Measurements from ENCODE around the gene HIRA. TPM values are rescaled to one million over a fixed set of nuclear protein-coding genes. Genes with fewer than 3 reads are reported as not detected.
A peak's percentile ranks its signal among the peaks of the same experiment; 100 is the strongest.

Gene HIRA
- total and polyA plus RNA-seq, 9 of the 15 experiments (the other 6 are each of a cell fraction or from before 2014, with no cell fraction given), result 0.96 to 132 (median 58.4) TPM

DNA sequence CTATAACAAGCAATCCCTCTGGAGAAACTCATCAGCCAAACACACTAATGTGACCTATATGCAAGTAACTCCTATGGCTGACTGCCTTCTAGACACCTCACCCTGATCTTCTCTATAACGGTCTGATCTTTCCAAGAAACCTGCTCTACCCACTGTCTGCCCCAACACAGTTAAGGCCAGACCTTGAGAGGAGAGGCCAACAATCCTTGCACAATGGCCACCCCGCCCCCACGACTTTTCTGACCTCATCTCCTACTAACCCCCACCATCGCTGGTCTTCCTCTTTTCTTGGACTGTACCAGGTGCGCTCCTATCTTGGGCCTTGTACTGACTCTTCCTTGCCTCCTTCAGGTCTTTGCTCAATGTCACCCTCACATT is 12.5 kb downstream of the HIRA start (continued):
- TF ChIP-seq ZNF197 (CRISPR knock-in tag; IDR thresholded peaks at IDR 0.05; ENCODE audit: low read depth), result no peak
- TF ChIP-seq RFX5 (IDR thresholded peaks at IDR 0.05; ENCODE audit: low read depth, low read length), result no peak
- 0 out of 2 replicates have a peak, but pooled peaks have one; percentile 50 for TF ChIP-seq MBD2 (IDR thresholded peaks at IDR 0.05; ENCODE audit: borderline replicate concordance, low read depth)
- TF ChIP-seq, protein P1, sequence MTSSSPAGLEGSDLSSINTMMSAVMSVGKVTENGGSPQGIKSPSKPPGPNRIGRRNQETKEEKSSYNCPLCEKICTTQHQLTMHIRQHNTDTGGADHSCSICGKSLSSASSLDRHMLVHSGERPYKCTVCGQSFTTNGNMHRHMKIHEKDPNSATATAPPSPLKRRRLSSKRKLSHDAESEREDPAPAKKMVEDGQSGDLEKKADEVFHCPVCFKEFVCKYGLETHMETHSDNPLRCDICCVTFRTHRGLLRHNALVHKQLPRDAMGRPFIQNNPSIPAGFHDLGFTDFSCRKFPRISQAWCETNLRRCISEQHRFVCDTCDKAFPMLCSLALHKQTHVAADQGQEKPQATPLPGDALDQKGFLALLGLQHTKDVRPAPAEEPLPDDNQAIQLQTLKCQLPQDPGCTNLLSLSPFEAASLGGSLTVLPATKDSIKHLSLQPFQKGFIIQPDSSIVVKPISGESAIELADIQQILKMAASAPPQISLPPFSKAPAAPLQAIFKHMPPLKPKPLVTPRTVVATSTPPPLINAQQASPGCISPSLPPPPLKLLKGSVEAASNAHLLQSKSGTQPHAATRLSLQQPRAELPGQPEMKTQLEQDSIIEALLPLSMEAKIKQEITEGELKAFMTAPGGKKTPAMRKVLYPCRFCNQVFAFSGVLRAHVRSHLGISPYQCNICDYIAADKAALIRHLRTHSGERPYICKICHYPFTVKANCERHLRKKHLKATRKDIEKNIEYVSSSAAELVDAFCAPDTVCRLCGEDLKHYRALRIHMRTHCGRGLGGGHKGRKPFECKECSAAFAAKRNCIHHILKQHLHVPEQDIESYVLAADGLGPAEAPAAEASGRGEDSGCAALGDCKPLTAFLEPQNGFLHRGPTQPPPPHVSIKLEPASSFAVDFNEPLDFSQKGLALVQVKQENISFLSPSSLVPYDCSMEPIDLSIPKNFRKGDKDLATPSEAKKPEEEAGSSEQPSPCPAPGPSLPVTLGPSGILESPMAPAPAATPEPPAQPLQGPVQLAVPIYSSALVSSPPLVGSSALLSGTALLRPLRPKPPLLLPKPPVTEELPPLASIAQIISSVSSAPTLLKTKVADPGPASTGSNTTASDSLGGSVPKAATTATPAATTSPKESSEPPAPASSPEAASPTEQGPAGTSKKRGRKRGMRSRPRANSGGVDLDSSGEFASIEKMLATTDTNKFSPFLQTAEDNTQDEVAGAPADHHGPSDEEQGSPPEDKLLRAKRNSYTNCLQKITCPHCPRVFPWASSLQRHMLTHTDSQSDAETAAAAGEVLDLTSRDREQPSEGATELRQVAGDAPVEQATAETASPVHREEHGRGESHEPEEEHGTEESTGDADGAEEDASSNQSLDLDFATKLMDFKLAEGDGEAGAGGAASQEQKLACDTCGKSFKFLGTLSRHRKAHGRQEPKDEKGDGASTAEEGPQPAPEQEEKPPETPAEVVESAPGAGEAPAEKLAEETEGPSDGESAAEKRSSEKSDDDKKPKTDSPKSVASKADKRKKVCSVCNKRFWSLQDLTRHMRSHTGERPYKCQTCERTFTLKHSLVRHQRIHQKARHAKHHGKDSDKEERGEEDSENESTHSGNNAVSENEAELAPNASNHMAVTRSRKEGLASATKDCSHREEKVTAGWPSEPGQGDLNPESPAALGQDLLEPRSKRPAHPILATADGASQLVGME (CRISPR knock-in tag; IDR thresholded peaks at IDR 0.05), result 0 out of 2 replicates have a peak, but pooled peaks have one; percentile 47
- TF ChIP-seq, protein P2, sequence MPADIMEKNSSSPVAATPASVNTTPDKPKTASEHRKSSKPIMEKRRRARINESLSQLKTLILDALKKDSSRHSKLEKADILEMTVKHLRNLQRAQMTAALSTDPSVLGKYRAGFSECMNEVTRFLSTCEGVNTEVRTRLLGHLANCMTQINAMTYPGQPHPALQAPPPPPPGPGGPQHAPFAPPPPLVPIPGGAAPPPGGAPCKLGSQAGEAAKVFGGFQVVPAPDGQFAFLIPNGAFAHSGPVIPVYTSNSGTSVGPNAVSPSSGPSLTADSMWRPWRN (IDR thresholded peaks at IDR 0.05; ENCODE audit: low read depth), result peak; percentile 52; the same call in 1 of the 2 replicates
- TF ChIP-seq ZNF77 (CRISPR knock-in tag; IDR thresholded peaks at IDR 0.05), result no peak
- peak; percentile 58; the same call in 1 of the 2 replicates for TF ChIP-seq CHCHD3 (CRISPR knock-in tag; IDR thresholded peaks at IDR 0.05)
- peak; percentile 92 for TF ChIP-seq ELF4 (CRISPR knock-in tag; IDR thresholded peaks at IDR 0.05)
- TF ChIP-seq, protein P3, sequence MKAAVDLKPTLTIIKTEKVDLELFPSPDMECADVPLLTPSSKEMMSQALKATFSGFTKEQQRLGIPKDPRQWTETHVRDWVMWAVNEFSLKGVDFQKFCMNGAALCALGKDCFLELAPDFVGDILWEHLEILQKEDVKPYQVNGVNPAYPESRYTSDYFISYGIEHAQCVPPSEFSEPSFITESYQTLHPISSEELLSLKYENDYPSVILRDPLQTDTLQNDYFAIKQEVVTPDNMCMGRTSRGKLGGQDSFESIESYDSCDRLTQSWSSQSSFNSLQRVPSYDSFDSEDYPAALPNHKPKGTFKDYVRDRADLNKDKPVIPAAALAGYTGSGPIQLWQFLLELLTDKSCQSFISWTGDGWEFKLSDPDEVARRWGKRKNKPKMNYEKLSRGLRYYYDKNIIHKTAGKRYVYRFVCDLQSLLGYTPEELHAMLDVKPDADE (conservative IDR thresholded peaks at IDR 0.05; ENCODE audit: control insufficient read depth, low read depth, low read length), result no peak
- no peak for TF ChIP-seq EWSR1 (IDR thresholded peaks at IDR 0.05; ENCODE audit: borderline replicate concordance, low read depth, partially characterized antibody)
- TF ChIP-seq, protein P4, sequence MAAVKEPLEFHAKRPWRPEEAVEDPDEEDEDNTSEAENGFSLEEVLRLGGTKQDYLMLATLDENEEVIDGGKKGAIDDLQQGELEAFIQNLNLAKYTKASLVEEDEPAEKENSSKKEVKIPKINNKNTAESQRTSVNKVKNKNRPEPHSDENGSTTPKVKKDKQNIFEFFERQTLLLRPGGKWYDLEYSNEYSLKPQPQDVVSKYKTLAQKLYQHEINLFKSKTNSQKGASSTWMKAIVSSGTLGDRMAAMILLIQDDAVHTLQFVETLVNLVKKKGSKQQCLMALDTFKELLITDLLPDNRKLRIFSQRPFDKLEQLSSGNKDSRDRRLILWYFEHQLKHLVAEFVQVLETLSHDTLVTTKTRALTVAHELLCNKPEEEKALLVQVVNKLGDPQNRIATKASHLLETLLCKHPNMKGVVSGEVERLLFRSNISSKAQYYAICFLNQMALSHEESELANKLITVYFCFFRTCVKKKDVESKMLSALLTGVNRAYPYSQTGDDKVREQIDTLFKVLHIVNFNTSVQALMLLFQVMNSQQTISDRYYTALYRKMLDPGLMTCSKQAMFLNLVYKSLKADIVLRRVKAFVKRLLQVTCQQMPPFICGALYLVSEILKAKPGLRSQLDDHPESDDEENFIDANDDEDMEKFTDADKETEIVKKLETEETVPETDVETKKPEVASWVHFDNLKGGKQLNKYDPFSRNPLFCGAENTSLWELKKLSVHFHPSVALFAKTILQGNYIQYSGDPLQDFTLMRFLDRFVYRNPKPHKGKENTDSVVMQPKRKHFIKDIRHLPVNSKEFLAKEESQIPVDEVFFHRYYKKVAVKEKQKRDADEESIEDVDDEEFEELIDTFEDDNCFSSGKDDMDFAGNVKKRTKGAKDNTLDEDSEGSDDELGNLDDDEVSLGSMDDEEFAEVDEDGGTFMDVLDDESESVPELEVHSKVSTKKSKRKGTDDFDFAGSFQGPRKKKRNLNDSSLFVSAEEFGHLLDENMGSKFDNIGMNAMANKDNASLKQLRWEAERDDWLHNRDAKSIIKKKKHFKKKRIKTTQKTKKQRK (IDR thresholded peaks at IDR 0.05; ENCODE audit: borderline replicate concordance, low read depth, low read length), result no peak
- no peak for TF ChIP-seq SRSF7 (optimal IDR thresholded peaks at IDR 0.05; ENCODE audit: low read depth, low read length)
- no peak for TF ChIP-seq CBFB (CRISPR knock-in tag; IDR thresholded peaks at IDR 0.05)
- TF ChIP-seq SMAD4 (CRISPR knock-in tag; conservative IDR thresholded peaks at IDR 0.05), result peak; percentile 99
- TF ChIP-seq, protein P5, sequence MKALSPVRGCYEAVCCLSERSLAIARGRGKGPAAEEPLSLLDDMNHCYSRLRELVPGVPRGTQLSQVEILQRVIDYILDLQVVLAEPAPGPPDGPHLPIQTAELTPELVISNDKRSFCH (CRISPR knock-in tag; IDR thresholded peaks at IDR 0.05), result no peak
- TF ChIP-seq, protein P5 (tag; IDR thresholded peaks at IDR 0.05), result no peak
- no peak for TF ChIP-seq SAFB (IDR thresholded peaks at IDR 0.05; ENCODE audit: borderline replicate concordance, low read depth, low read length)
